HG03521 (cell line): ENCODE data around the gene MKLN1.
A peak's percentile ranks its signal among the peaks of the same experiment; 100 is the strongest.
"Not testable (repeated sequence)": the region's sequence is repeated elsewhere in the genome, so short reads cannot be mapped to it uniquely, and the experiment has no call there.

ENCODE experiments used
- ATAC-seq: cut with Tn5 transposase; IDR thresholded peaks from one replicate; pipeline ENCODE4 v1.9.1; 2021; ENCODE audit warnings: mild to moderate bottlenecking, moderate library complexity; ENCODE audit not compliant: unreplicated experiment

MKLN1 gene

DNA sequence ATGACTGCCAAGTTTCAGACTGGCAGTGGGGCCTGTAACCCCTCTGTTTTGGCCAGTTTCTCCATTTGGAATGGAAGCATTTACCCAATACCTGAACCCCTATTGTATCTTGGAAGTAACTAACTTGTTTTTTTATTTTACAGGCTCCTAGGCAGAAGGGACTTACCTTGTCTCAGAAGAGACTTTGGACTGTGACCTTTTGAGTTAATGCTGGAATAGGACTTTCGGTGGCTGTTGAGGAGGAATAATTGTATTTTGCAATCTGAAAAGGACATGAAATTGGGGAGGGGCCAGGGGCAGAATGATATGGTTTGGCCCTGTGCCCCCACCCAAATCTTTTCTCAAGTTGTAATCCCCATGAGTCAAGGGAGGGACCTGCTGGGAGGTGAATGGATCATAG is 20.0 kb upstream of the MKLN1 start:
- no peak for ATAC-seq

- ATAC-seq, result no peak
Measured at GRCh38 chr7:131312838-131313237, 14.8 kb upstream of the MKLN1 start.

GRCh38 chr7:131320603-131321002 is 7.1 kb upstream of the MKLN1 start:
- ATAC-seq, result no peak

GRCh38 chr7:131321656-131322055 is 6.0 kb upstream of the MKLN1 start:
- ATAC-seq, result no peak

DNA sequence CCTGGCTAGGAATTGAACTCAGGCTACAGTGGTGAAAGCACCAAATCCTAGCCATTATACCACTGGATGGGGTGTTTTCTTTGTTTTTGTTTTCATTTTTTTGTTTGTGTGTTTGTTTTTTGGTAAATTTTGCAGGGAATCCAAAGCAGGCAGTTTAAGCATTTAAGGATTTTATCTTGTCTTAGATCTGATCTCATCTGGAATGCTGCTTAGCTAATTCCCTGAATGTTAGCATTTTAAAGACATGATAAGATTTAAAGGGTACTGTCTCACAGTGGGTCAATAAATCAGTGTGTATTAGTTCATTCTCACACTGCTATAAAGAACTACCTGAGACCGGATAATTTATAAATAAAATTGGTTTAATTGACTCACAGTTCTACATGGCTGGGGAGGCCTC is 5.6 kb upstream of the MKLN1 start:
- no peak for ATAC-seq

- ATAC-seq, result no peak
Measured at GRCh38 chr7:131322861-131323260, 4.8 kb upstream of the MKLN1 start.

DNA sequence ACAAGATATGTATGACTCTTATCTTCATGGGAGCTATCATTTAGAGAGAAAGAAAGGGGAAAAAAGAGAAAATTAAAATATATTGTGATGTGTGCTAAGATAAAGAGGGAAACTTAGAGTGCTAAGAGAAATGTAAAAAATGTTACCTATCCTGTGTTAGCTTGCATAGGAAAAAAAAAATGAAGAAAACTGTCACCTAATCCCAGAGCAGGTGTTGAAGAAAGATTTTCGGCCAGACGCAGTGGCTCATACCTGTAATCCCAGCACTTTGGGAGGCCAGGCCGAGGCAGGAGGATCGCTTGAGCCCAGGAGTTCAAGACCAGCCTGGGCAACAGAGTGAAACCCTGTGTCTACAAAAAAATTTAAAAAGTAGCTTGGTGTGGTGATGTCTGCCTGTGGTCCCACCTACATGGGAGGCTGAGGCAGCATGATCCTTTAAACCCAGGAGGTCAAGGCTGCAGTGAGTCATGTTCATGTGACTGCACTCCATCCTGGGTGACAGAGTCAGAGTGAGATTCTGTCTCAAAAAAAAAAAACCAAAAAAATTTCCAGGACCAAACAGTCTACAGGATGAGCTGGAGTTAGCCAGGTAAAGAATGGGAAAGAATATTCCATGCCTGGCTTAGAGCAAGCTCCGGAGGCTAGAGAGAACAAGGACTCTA is 2.4 kb upstream of the MKLN1 start:
- no peak for ATAC-seq

- no peak for ATAC-seq
Measured at GRCh38 chr7:131326576-131326975, 1.1 kb upstream of the MKLN1 start.

- ATAC-seq, result peak; percentile 12
Measured at GRCh38 chr7:131327049-131327625, 539 bp upstream of the MKLN1 start.

DNA sequence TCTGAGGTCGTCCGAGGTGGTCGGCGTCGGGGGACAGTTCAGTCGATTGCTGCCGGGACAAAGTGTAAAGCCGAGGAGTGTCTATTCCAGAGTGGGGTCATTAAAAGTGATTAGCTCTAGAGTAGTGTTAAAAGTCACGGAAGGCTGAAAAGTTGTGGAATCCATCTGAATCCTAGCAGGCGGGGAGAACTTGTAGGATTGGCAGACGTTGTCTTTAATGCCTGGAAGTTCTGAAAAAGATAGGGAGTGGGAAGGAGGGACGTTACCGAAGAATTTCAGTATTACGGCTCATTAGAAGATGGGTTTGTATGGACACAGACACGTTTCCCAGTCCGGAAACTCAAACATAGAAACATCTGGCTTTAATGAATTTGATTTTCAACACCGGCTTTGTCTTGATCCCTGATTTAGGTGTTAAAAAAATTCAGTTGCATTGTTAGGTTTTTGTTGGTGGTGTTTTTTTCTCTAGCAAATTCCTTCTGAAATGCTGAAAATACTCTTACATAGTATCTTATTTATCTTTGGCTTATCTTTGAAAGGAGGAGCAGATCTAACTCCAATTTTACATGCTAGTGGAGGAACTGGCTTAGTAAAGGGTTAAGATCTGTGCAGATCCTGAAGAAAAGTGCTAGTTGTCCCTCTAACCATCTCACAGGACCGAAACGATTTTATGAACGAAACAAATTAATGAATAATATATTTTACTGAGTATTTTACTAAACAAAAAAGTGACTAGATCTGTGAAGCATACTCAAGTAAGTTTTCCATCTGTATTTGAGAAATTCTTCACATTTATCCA is 900 bp downstream of the MKLN1 start:
- ATAC-seq, result no peak

- ATAC-seq, result no peak
Measured at GRCh38 chr7:131329176-131329570, 1.5 kb downstream of the MKLN1 start.

DNA sequence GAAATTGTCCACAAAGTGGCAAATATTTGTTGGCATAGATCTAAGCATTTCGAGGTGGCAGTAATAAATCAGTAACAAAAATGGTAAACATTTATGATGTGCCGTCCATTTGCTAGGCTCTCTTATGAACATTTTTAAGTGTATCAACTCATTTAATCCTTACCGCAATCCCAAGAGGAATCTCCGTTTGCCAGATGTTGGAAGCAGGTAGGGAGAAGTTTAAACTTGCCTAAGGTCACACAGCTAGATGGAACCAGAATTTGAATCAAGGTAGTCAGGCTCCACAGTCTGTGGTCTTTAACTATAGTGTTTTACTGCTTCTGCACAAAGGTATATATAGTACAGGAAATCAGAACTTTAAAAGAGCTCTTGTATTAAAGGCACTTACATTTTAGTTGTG is 2.6 kb downstream of the MKLN1 start:
- no peak for ATAC-seq

DNA sequence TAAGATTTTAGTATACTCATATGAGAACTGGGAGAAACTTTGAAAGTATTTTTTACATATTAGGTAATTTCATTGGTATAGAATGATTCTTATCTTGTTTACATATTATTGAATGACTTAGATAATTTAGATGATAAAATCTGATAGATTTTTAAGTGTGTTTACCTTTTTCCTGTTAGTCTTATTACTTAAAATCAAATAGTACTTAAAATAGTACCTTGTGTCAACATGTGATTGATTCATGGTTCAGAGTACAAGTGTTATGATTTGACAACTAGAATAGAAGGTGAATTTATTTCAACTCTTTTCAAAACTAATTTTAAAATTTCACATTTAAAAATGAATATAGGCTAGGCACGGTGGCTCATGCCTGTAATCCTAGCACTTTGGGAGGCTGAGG is 4.1 kb downstream of the MKLN1 start:
- no peak for ATAC-seq

GRCh38 chr7:131332729-131333128 is 5.1 kb downstream of the MKLN1 start:
- ATAC-seq, result not testable (repeated sequence)

- ATAC-seq, result no peak
Measured at GRCh38 chr7:131335639-131336381, 8.1 kb downstream of the MKLN1 start.

GRCh38 chr7:131336956-131337355 is 9.3 kb downstream of the MKLN1 start:
- no peak for ATAC-seq

DNA sequence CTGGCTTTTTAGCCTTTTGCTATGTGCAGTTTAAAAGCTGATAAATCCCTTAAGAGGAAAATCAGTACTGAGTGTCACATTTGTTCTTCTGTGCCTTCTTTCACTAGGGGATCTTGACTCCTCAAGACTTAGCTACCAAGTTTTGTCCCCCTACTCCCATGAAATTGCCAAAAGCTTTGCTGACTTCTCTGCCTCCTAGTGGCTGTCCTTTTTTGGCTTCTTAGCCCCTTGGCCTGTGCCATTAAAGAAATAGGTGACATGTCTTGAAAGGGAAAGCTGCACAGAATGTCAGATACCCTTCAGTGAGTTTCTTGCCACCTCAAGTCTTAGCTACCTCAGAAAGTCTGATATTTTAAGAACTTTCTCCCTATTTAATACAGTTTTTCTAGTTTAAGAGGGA is 10.5 kb downstream of the MKLN1 start:
- ATAC-seq, result no peak

DNA sequence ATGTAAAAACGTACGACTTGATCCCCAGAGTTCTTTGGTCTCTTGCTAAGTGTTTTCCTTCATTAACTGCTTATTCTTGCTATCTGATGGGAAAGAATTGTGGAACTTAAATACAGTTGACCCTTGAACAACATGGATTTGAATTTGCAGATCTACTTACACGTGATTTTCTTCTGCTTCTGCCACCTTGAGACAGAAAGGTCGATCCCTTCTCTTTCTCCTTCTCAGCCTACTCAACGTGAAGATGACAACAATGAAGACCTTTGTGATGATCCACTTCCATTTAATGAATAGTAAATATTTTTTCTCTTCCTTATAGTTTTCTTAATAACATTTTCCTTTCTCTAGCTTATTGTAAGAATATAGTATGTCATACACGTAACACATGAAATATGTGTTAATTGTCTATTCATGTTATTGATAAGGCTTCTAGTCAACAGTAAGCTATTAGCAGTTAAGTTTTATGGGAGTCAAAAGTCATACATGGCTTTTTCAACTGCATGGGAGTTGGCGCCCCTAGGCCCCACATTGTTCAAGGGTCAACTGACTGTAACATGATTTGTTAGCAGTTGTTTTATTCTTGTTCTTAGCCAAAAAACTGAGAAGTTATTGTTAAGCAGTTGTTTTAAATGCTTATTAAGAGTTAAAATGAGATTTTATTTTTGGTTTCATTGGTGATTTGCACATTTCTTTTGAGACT is 11.2 kb downstream of the MKLN1 start:
- no peak for ATAC-seq

DNA sequence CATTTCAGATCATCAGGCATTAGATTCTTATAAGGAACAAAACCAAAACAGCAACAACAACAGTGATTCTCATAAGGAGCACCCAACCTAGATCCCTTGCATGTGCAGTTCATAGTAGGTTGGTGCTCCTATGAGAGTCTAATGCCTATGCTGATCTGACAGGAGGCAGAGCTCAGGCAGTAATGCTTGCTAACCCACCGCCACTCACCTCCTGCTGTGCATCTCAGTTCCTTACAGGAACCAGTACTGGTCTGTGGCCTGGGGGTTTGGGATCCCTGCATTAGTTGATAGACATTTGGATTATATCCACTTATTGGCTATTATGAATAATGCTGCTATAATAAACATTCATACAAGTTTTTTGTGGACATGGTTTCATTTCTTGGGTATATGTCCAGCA is 14.0 kb downstream of the MKLN1 start:
- no peak for ATAC-seq

DNA sequence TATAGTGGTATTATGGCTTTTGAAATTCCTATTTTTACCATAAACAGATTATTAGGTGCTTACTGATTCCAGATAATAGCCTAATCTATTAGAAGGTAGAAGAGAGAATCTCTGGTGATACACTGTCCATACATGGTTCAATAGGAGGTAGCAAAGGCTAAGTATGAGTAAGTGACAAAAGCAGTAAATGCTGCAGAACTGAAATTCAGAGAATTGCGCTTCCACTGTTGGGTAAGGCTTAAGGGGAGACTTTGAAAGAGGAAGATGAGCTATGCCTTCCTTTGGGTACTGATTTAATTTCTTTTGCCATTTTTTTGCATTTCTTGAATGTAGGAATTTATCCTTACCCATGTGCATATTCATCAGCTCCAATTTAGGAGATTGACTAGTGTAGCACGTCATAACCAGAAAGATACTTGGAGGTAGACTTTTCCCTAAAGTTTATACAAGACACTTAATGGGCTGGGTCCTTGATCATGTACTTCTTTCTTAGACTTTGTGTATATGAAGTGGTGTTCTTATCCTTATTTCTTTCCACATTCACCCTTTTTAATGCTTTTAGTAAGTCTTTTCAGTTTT is 15.3 kb downstream of the MKLN1 start:
- no peak for ATAC-seq
